ENCODE results near the gene NUP62.

- no peak for TF ChIP-seq CTCF (IDR thresholded peaks at IDR 0.05)
- TF ChIP-seq POLR2AphosphoS5 (IDR thresholded peaks at IDR 0.05; ENCODE audit: low read depth, low read length), result no peak
- no peak for TF ChIP-seq REST (IDR thresholded peaks at IDR 0.05; ENCODE audit: insufficient read depth in 1 of 2, low read depth in 2 of 2, low read length in 1 of 2)
These were observed 39.5 kb downstream of the NUP62 start for GRCh38 chr19:49889687-49890348.

Measured in Panc1 (cell line).